Testis (tissue), 3 donors: Measurements from ENCODE around the gene LRRC26. TPM values are rescaled to one million over a fixed set of nuclear protein-coding genes. Genes with fewer than 3 reads are reported as not detected.

Source experiments
- DNase-seq: peaks from one replicate; pipeline ENCODE4 v3.0.0-alpha.2; 2019
- H3K27ac ChIP-seq, 2 donors: fragments of 200-600 bp; sonication (generic); one replicate each; pipeline ENCODE4 v1.5.1; 2019
- H3K27me3 ChIP-seq: fragments of 200-600 bp; sonication (generic); one replicate; pipeline ENCODE4 v1.5.1; 2019
- H3K36me3 ChIP-seq: fragments of 200-600 bp; sonication (generic); one replicate; pipeline ENCODE4 v1.5.1; 2017; ENCODE audit warnings: low read depth; ENCODE audit errors: missing control alignments
- H3K4me1 ChIP-seq: fragments of 200-600 bp; sonication (generic); one replicate; pipeline ENCODE4 v1.5.1; 2019
- H3K4me3 ChIP-seq, 2 donors: fragments of 200-600 bp; sonication (generic); one replicate each; pipeline ENCODE4 v1.5.1; 2017 to 2019
- H3K9me3 ChIP-seq: fragments of 200-600 bp; sonication (generic); one replicate; pipeline ENCODE4 v1.5.1; 2017
- CTCF ChIP-seq, 3 experiments: fragments of 450-650 bp in 2 of 3; fragments of 200-600 bp in 1 of 3; sonication (generic) in 1 of 3; IDR thresholded peaks; one replicate each; pipeline ENCODE4 v1.5.1; 2016 to 2019; ENCODE audit warnings: antibody characterized with exemption in 3 of 3, mild to moderate bottlenecking in 2 of 3, moderate library complexity in 1 of 3
- POLR2A ChIP-seq: fragments of 450-650 bp; IDR thresholded peaks from one replicate; pipeline ENCODE4 v1.6.1; 2017; ENCODE audit warnings: antibody characterized with exemption, mild to moderate bottlenecking, moderate library complexity
- WGBS, 2 donors: methylation state at CpG; one replicate each; pipeline ENCODE4 v1.1.5; 2018; 5-methylcytosine and 5-hydroxymethylcytosine counted together
- intact Hi-C: fragments of 100-400 bp; cut with DNase I; formaldehyde crosslinking; loops from one replicate; pipeline ENCODE4 v1.15.1; 2023; ENCODE audit warnings: low total_unique reads
- polyA plus RNA-seq: library from polyadenylated mRNA; stranded (reverse); fragments of 350-450 nt; fragmentation: Illumina TruSeq; extraction: RNeasy Lipid Tissue Mini Kit (QIAGEN cat#74804); gene quantifications from one replicate; pipeline ENCODE4 v1.2.3, GENCODE V29; 2014; ENCODE audit warnings: low read depth, low replicate concordance; ENCODE audit not compliant: insufficient read depth
- total RNA-seq, 2 donors: library from RNA; depleted of rRNA; stranded (reverse); fragments of >200 nt; gene quantifications; one replicate each; pipeline ENCODE4 v1.2.3, GENCODE V29; 2016

LRRC26 gene
- total and polyA plus RNA-seq, 3 donors from 2014 or later: 2.4 to 5.1 TPM; not detected in 1

- 38 to 50% methylated on average over 4 of the region's 4 CpGs for WGBS, 2 donors
Observed at GRCh38 chr9:137158625-137159024, 11.2 kb downstream of the LRRC26 start.

GRCh38 chr9:137157618-137158415 is 12.0 kb downstream of the LRRC26 start:
- no peak for DNase-seq
- H3K4me1 ChIP-seq: peaks cover 4% of the 10 kb centered on the region
- no peak overlapping the region for H3K27ac ChIP-seq
- H3K4me3 ChIP-seq: no peak overlapping the region
- H3K9me3 ChIP-seq: no peaks in the 10 kb centered on the region
- 67 to 70% methylated on average over 18 to 19 of the region's 19 CpGs for WGBS, 2 donors
- no peaks in the 10 kb centered on the region for H3K36me3 ChIP-seq
- intact Hi-C loops: no loop called here
- no peak for TF ChIP-seq CTCF (IDR thresholded peaks at IDR 0.05)
- TF ChIP-seq POLR2A: no peak
- no peaks in the 10 kb centered on the region for H3K27me3 ChIP-seq

More at GRCh38 chr9:137158625-137159024, 11.2 kb downstream of the LRRC26 start:
- Histone ChIP-seq H3K4me3 (no peak overlapping the region), H3K36me3 (no peaks in the 10 kb centered on the region), H3K9me3 (no peaks in the 10 kb centered on the region), H3K27ac (no peak overlapping the region), H3K4me1 (peaks cover 11% of the 10 kb centered on the region), H3K27me3 (no peaks in the 10 kb centered on the region)
- no peak for DNase-seq
- intact Hi-C loops: no loop called here
- TF ChIP-seq CTCF (IDR thresholded peaks at IDR 0.05): no peak
- TF ChIP-seq POLR2A: no peak

GRCh38 chr9:137156567-137157375 is 13.1 kb downstream of the LRRC26 start:
- peak overlapping the region; percentile 27 to 48 for H3K4me3 ChIP-seq
- intact Hi-C loops: no loop called here
- TF ChIP-seq POLR2A: no peak
- no peak for TF ChIP-seq CTCF (IDR thresholded peaks at IDR 0.05)
- H3K27me3 ChIP-seq: no peaks in the 10 kb centered on the region
- no peaks in the 10 kb centered on the region for H3K9me3 ChIP-seq
- 0 to 1% methylated on average over 21 to 59 of the region's 65 CpGs for WGBS, 2 donors
- peaks cover 4% of the 10 kb centered on the region for H3K4me1 ChIP-seq
- no peak overlapping the region for H3K27ac ChIP-seq
- no peaks in the 10 kb centered on the region for H3K36me3 ChIP-seq
- DNase-seq: peak; percentile 70

- H3K27me3 ChIP-seq: no peaks in the 10 kb centered on the region
- H3K4me1 ChIP-seq: peaks cover 4% of the 10 kb centered on the region
- 74 to 87% methylated on average over 7 of the region's 7 CpGs for WGBS, 2 donors
Observed at GRCh38 chr9:137152844-137153405, 16.9 kb downstream of the LRRC26 start.

More at GRCh38 chr9:137152844-137153405, 16.9 kb downstream of the LRRC26 start:
- H3K9me3 ChIP-seq: no peaks in the 10 kb centered on the region
- H3K4me3 ChIP-seq: no peak overlapping the region
- no peak for TF ChIP-seq CTCF (IDR thresholded peaks at IDR 0.05)
- TF ChIP-seq POLR2A: no peak
- H3K36me3 ChIP-seq: no peaks in the 10 kb centered on the region
- no peak for DNase-seq
- intact Hi-C loops: no loop called here
- H3K27ac ChIP-seq: no peak overlapping the region
